ENCODE measurements around the gene CEACAM19. TPM values are rescaled to one million over a fixed set of nuclear protein-coding genes. Genes with fewer than 3 reads are reported as not detected.
"Not testable (repeated sequence)": the region's sequence is repeated elsewhere in the genome, so short reads cannot be mapped to it uniquely, and the experiment has no call there.

Gene CEACAM19
- total RNA-seq, 1 experiment from 2014 or later, result 1.2 TPM

GRCh38 chr19:44719262-44719701 lies 48.0 kb downstream of the CEACAM19 start:
- ChIA-PET CTCF (no interaction called here), POLR2A (interaction anchor here (0.6 kb wide), 1 partner anchor 48 kb away, joined by 6 read pairs; no protein-coding TSS in a partner anchor)
- Histone ChIP-seq H3K9me3 (ENCODE audit: control insufficient read depth, insufficient read depth, low read depth, low read length) (no peaks in the 10 kb centered on the region), H3K36me3 (ENCODE audit: control insufficient read depth, insufficient read depth, low read length) (no peaks in the 10 kb centered on the region), H3K27me3 (ENCODE audit: control insufficient read depth, insufficient read depth, low read length) (no peaks in the 10 kb centered on the region), H3K4me3 (ENCODE audit: low read depth in 2 of 2, low read length in 2 of 2) (no peak overlapping the region), H3K4me1 (ENCODE audit: control insufficient read depth, insufficient read depth, low read length) (peaks cover 40% of the 10 kb centered on the region), H3K27ac (ENCODE audit: low read length) (peak overlapping the region; percentile 88)
- intact Hi-C loops (cut with micrococcal nuclease; ENCODE audit: unreplicated experiment), result no loop called here
- in situ Hi-C loops (cut with HindIII; ENCODE audit: low pct_unique_long_range_greater_than_20kb, low sequenced_read_pairs), result no loop called here
- no peak for DNase-seq (ENCODE audit: low read depth, low spot score)
- ATAC-seq, result no peak; the same call in 1 of the 2 replicates
- BruUV-seq (replicated peaks), result no TSS peak
- TF ChIP-seq, protein P1, sequence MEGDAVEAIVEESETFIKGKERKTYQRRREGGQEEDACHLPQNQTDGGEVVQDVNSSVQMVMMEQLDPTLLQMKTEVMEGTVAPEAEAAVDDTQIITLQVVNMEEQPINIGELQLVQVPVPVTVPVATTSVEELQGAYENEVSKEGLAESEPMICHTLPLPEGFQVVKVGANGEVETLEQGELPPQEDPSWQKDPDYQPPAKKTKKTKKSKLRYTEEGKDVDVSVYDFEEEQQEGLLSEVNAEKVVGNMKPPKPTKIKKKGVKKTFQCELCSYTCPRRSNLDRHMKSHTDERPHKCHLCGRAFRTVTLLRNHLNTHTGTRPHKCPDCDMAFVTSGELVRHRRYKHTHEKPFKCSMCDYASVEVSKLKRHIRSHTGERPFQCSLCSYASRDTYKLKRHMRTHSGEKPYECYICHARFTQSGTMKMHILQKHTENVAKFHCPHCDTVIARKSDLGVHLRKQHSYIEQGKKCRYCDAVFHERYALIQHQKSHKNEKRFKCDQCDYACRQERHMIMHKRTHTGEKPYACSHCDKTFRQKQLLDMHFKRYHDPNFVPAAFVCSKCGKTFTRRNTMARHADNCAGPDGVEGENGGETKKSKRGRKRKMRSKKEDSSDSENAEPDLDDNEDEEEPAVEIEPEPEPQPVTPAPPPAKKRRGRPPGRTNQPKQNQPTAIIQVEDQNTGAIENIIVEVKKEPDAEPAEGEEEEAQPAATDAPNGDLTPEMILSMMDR (IDR thresholded peaks at IDR 0.05), result no peak
- no peak for TF ChIP-seq TCF7L2 (IDR thresholded peaks at IDR 0.05; ENCODE audit: low read depth, low read length)
- TF ChIP-seq, protein P2, sequence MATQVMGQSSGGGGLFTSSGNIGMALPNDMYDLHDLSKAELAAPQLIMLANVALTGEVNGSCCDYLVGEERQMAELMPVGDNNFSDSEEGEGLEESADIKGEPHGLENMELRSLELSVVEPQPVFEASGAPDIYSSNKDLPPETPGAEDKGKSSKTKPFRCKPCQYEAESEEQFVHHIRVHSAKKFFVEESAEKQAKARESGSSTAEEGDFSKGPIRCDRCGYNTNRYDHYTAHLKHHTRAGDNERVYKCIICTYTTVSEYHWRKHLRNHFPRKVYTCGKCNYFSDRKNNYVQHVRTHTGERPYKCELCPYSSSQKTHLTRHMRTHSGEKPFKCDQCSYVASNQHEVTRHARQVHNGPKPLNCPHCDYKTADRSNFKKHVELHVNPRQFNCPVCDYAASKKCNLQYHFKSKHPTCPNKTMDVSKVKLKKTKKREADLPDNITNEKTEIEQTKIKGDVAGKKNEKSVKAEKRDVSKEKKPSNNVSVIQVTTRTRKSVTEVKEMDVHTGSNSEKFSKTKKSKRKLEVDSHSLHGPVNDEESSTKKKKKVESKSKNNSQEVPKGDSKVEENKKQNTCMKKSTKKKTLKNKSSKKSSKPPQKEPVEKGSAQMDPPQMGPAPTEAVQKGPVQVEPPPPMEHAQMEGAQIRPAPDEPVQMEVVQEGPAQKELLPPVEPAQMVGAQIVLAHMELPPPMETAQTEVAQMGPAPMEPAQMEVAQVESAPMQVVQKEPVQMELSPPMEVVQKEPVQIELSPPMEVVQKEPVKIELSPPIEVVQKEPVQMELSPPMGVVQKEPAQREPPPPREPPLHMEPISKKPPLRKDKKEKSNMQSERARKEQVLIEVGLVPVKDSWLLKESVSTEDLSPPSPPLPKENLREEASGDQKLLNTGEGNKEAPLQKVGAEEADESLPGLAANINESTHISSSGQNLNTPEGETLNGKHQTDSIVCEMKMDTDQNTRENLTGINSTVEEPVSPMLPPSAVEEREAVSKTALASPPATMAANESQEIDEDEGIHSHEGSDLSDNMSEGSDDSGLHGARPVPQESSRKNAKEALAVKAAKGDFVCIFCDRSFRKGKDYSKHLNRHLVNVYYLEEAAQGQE (IDR thresholded peaks at IDR 0.05; ENCODE audit: insufficient read depth in 1 of 2, low read depth in 2 of 2, low read length in 1 of 2), result no peak

- Histone ChIP-seq H3K4me1 (ENCODE audit: control insufficient read depth, insufficient read depth, low read length) (peaks cover 46% of the 10 kb centered on the region), H3K27ac (ENCODE audit: low read length) (peak overlapping the region; percentile 72)
- intact Hi-C loops (cut with micrococcal nuclease; ENCODE audit: unreplicated experiment), result loop anchor here (5.0 kb wide), 1 partner anchor 33 kb away; no protein-coding TSS in a partner anchor
- POLR2A ChIA-PET, result interaction anchor here (0.6 kb wide), 1 partner anchor 29 kb away, joined by 4 read pairs; no protein-coding TSS in a partner anchor
- BruUV-seq (replicated peaks); CTCF ChIA-PET; H3K9me3 ChIP-seq (ENCODE audit: control insufficient read depth, insufficient read depth, low read depth, low read length); H3K4me3 ChIP-seq (ENCODE audit: low read depth in 2 of 2, low read length in 2 of 2); in situ Hi-C loops (cut with HindIII; ENCODE audit: low pct_unique_long_range_greater_than_20kb, low sequenced_read_pairs); DNase-seq (ENCODE audit: low read depth, low spot score); H3K27me3 ChIP-seq (ENCODE audit: control insufficient read depth, insufficient read depth, low read length); H3K36me3 ChIP-seq (ENCODE audit: control insufficient read depth, insufficient read depth, low read length); ATAC-seq: not testable (repeated sequence)
Measured at GRCh38 chr19:44720396-44720795, 49.1 kb downstream of the CEACAM19 start.

GRCh38 chr19:44720945-44721344 lies 49.7 kb downstream of the CEACAM19 start:
- intact Hi-C loops (cut with micrococcal nuclease; ENCODE audit: unreplicated experiment) (loop anchor here (5.0 kb wide), 1 partner anchor 34 kb away; no protein-coding TSS in a partner anchor), in situ Hi-C loops (cut with HindIII; ENCODE audit: low pct_unique_long_range_greater_than_20kb, low sequenced_read_pairs) (no loop called here)
- no peaks in the 10 kb centered on the region for H3K27me3 ChIP-seq (ENCODE audit: control insufficient read depth, insufficient read depth, low read length)
- no peak for DNase-seq (ENCODE audit: low read depth, low spot score)
- H3K4me1 ChIP-seq (ENCODE audit: control insufficient read depth, insufficient read depth, low read length), result peaks cover 51% of the 10 kb centered on the region
- no peak overlapping the region for H3K4me3 ChIP-seq (ENCODE audit: low read depth in 2 of 2, low read length in 2 of 2)
- peak overlapping the region; percentile 72 for H3K27ac ChIP-seq (ENCODE audit: low read length)
- POLR2A ChIA-PET, result interaction anchor here (0.6 to 0.7 kb wide), 3 partner anchors 14 to 123 kb away, joined by 3 to 7 read pairs (median 3); no protein-coding TSS in a partner anchor
- H3K36me3 ChIP-seq (ENCODE audit: control insufficient read depth, insufficient read depth, low read length), result no peaks in the 10 kb centered on the region
- no TSS peak for BruUV-seq (replicated peaks)
- no peak for ATAC-seq
- TF ChIP-seq, protein P1 (IDR thresholded peaks at IDR 0.05), result no peak
- TF ChIP-seq POLR2AphosphoS5 (IDR thresholded peaks at IDR 0.05; ENCODE audit: low read depth, low read length) (no peak), SIN3A (IDR thresholded peaks at IDR 0.05; ENCODE audit: borderline replicate concordance, insufficient read depth, low read depth, low read length) (no peak), TCF7L2 (IDR thresholded peaks at IDR 0.05; ENCODE audit: low read depth, low read length) (no peak)
- TF ChIP-seq, protein P2 (IDR thresholded peaks at IDR 0.05; ENCODE audit: insufficient read depth in 1 of 2, low read depth in 2 of 2, low read length in 1 of 2), result no peak
- CTCF ChIA-PET, result no interaction called here
- H3K9me3 ChIP-seq (ENCODE audit: control insufficient read depth, insufficient read depth, low read depth, low read length), result no peaks in the 10 kb centered on the region
